ENCODE results near the gene SLC46A1.
A peak's percentile ranks its signal among the peaks of the same experiment; 100 is the strongest.

SLC46A1 gene

DNA sequence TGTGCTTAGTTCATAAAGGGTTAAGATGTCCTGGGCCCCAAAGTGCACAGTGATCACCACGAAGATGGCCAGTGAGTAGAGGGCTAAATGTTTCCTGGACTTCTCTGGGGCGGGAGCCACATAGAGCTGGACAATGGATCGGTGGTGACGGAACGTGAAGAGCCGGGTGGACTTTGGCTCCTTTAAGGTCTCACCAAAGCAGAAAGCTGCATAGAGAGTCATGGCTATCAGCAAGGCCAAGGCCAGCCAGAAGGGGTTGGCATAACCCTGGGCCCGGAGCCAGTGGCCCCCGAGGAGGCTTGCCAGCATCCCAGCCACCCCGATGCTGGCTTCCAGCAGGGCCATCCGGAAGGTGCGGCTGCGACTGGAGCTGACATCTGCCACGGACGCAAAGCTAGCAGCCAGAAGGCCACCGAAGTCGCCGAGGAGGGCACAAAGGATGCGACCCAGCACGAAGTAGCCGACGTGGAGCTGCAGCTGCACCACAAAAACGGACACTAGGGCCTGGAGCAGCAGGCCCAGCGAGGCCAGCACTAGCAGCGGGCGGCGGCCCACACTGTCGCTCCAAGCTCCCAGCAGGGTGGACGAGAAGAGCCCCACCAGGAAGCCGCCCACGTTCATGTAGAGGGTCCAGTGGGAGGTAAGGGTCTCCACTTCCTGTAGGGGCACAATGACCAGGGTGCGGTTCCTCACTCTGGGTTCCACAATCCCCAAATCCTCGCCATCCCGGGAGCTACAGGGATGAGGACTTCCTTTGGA is 1.0 kb downstream of the SLC46A1 start:
- no peak overlapping the region for H3K4me3 ChIP-seq (ENCODE audit: low read length)
- no peak for DNase-seq (ENCODE audit: low read depth, low spot score)

DNA sequence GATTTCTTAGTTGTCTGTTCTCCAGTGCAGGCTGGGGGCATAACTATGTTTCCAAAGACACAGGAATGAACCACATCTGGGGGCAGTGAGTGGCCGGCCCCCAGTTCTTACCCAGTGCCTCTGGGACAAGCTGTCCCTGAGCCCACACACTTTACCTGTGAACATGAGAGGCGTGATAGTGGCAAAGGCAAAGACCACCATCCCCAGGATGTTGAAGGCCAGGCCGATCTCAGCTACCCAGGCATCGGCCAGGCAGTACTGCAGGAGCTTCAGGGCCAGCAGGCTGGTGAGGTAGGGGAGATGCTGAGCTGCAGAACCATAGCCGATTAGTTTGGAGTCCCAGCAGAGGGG is 1.6 kb downstream of the SLC46A1 start:
- no peak overlapping the region for H3K4me3 ChIP-seq (ENCODE audit: low read length)
- DNase-seq (ENCODE audit: low read depth, low spot score): no peak

- no peak for DNase-seq (ENCODE audit: low read depth, low spot score)
- no peak overlapping the region for H3K4me3 ChIP-seq (ENCODE audit: low read length)
Measured at GRCh38 chr17:28404007-28404406, 2.0 kb downstream of the SLC46A1 start.

DNA sequence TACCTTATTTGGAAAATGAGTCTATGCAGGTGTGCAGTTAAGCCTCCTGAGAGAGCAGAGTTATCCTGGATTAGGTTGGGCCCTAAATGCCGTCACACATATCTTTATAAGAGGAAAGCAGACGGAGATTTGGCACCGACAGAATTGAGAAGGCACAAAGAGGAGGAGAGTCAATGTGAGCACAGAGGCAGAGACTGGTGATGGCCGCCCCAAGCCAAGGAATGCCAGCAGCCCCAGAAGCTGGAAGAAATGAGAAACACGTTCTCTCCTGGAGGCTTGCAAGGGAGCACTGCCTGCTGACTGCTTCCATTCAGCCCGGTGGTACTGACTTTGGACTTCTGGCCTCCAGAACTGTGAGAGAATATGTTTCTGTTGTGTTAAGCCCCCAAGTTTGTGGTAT is 3.2 kb downstream of the SLC46A1 start:
- no peak for DNase-seq (ENCODE audit: low read depth, low spot score)

GRCh38 chr17:28402224-28402630 is 3.8 kb downstream of the SLC46A1 start:
- no peak for DNase-seq (ENCODE audit: low read depth, low spot score)
- H3K4me3 ChIP-seq (ENCODE audit: low read length): no peak overlapping the region

More for the DNA sequence above, 3.2 kb downstream of the SLC46A1 start:
- no peak overlapping the region for H3K4me3 ChIP-seq (ENCODE audit: low read length)

- DNase-seq (ENCODE audit: low read depth, low spot score): no peak
Measured at GRCh38 chr17:28399808-28400207, 6.2 kb downstream of the SLC46A1 start.

GRCh38 chr17:28398280-28398981 is 7.6 kb downstream of the SLC46A1 start:
- H3K4me3 ChIP-seq (ENCODE audit: low read length): no peak overlapping the region
- DNase-seq (ENCODE audit: low read depth, low spot score): no peak

More at GRCh38 chr17:28399808-28400207, 6.2 kb downstream of the SLC46A1 start:
- H3K4me3 ChIP-seq (ENCODE audit: low read length): no peak overlapping the region

DNA sequence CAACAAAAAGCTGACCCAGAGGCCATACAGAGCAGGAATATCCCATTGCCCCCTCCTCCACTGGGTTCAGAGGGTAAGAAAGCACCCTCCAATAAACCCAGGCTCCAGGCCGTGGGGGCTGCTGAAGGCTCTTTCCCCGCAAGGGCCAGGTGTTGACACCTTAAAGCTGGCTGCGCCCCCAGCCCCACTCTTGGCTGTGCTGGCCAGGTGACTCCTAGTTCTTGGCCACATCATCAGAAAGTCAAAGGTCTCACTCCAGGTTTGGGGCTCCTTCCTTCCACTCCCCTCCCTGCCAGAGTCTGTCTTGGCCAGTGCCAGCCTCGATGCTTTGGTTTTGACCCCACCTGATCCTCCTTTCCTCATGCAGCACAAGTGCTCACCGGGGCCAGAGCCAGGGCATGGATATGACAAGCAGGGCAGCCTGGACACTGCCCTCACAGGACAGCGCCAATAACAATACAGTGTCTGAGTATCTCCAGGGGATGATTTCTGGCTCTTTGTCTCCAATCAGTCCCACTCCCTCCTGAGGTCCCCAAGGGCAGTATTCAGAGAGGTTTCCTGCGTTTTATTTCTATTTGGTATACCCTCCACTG is 8.2 kb downstream of the SLC46A1 start:
- H3K4me3 ChIP-seq (ENCODE audit: low read length): no peak overlapping the region
- no peak for DNase-seq (ENCODE audit: low read depth, low spot score)

- H3K4me3 ChIP-seq (ENCODE audit: low read length): no peak overlapping the region
- DNase-seq (ENCODE audit: low read depth, low spot score): no peak
Measured at GRCh38 chr17:28397275-28397674, 8.7 kb downstream of the SLC46A1 start.

DNA sequence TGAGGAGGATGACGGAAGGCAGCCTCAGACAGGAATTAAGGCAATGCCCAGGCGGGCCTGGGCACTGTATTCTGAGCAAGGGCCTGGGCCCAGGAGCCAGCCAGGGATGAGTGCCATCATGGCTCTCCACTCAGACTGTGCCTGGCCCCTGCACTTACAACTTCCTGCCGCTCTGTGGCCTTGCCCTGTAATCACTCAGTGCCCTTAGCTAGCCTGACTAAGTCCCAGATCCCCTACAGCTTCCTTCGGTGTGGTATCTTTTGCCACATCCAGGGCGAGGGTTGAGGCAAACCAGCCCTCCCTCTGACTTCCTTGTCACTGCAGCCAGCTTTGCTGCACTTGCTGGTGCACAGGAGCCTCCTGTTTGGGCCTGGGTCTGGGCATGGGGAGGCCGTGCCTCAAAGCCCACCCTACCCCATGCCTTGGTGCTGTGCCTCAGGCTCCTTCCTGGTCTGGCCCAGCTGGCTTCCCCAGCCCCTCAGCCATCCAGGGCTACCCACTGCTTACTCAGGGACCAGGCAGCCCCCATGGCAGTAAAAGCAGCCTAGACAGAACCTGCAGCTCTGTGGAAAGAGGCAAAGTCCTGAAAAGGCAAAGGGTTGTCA is 9.3 kb downstream of the SLC46A1 start:
- DNase-seq (ENCODE audit: low read depth, low spot score): peak; percentile 7

GRCh38 chr17:28395968-28396367 is 10.0 kb downstream of the SLC46A1 start:
- DNase-seq (ENCODE audit: low read depth, low spot score): no peak
- no peak overlapping the region for H3K4me3 ChIP-seq (ENCODE audit: low read length)

More for the DNA sequence above, 9.3 kb downstream of the SLC46A1 start:
- H3K4me3 ChIP-seq (ENCODE audit: low read length): no peak overlapping the region

GRCh38 chr17:28395426-28395825 is 10.6 kb downstream of the SLC46A1 start:
- H3K4me3 ChIP-seq (ENCODE audit: low read length): no peak overlapping the region
- DNase-seq (ENCODE audit: low read depth, low spot score): no peak

DNA sequence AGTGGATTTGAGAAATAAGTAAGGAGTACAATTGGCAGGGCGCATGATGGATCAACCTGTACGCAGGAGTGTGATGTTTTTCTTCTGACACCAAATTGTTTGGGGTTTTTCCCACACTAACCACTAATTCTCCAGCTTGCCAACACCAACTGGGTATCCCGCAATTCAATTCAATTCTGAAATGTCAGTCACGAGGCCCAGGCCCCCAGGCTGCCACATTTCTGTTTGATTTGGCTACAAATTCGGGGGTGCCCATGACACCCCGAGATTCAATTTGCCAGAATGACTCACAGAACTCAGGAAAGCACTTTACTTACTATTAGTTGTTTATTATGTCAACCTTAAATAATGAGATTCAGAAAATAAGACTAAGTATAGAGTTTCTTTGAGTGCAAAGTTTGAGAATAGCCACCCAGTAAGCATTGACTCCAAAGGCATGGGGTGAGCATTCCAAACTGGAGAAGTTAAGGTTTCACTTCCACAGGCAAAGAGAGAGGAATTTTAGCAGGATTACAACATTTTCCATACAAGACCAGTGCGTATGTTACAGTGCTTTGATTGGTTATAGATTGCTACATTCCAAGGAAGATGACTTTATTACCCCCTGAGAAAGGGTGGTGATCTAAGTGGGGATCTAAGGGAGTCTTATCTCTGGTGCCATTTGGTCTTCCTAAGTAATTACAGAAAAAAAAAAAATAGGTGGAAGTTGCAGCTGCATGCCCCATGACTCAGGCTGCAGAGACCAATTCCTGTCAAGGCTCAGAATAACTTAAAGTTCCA is 11.5 kb downstream of the SLC46A1 start:
- no peak for DNase-seq (ENCODE audit: low read depth, low spot score)
- no peak overlapping the region for H3K4me3 ChIP-seq (ENCODE audit: low read length)

DNA sequence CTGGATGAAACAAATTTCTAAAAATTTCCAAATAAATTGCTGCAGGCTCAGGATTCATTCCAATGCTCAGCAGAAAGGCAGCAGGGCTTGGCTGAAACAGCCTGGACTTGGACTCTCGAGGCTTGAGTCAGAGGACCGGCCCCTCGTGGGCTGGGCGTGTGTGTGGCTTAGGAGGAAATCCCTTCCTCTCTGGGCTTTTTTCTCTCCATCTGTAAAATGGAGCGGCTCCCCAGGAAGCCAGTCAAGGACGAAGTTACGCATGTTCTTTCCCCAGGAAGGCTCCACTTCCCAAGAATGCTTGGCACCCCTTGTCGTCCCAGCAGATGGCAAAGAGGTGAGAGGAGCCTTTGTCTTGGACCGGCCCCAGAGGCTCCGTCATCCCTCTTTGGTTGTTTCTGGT is 13.5 kb downstream of the SLC46A1 start:
- DNase-seq (ENCODE audit: low read depth, low spot score): no peak
- no peak overlapping the region for H3K4me3 ChIP-seq (ENCODE audit: low read length)

GRCh38 chr17:28391401-28391800 is 14.6 kb downstream of the SLC46A1 start:
- DNase-seq (ENCODE audit: low read depth, low spot score): no peak
- no peak overlapping the region for H3K4me3 ChIP-seq (ENCODE audit: low read length)

- DNase-seq (ENCODE audit: low read depth, low spot score): no peak
- no peak overlapping the region for H3K4me3 ChIP-seq (ENCODE audit: low read length)
Measured at GRCh38 chr17:28390984-28391383, 15.0 kb downstream of the SLC46A1 start.

DNA sequence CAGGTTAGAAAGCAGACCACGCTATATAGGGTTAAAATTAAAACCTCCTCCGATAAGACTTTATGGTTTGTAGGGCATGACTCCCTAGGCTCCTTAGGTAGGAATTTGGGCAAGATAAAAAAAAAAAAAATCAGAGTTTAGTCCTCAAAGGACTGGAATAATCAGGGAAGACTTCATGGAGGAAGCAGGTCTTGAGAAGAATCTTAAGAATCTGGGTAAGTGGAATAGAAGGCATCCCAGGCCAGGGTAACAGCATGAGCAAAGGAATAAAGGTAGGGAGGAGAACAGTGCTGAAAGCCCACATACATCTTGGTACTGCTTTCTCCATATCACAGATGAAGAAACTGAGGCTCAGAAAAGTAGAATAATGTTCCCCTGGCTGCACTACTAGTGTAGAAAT is 15.4 kb downstream of the SLC46A1 start:
- DNase-seq (ENCODE audit: low read depth, low spot score): no peak
- H3K4me3 ChIP-seq (ENCODE audit: low read length): no peak overlapping the region

DNA sequence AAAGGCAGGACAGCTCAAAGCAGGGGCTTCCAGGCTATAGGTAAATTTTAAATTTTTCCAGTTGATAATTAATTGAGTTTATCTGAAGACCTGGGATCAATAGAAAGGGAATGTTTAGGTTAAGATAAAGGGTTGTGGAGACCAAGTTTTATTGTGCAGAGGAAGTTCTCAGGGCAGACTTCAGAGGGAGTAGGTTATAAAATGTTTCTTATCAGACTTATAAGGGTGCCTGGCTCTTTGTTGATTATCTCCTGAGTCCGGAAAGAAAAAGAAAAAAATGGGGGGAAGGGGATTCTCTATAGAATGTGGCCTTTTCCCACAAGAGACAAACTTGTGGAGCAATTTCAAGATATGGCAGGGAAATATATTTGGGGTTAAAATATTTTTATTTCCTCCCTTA is 15.9 kb downstream of the SLC46A1 start:
- DNase-seq (ENCODE audit: low read depth, low spot score): no peak

DNA sequence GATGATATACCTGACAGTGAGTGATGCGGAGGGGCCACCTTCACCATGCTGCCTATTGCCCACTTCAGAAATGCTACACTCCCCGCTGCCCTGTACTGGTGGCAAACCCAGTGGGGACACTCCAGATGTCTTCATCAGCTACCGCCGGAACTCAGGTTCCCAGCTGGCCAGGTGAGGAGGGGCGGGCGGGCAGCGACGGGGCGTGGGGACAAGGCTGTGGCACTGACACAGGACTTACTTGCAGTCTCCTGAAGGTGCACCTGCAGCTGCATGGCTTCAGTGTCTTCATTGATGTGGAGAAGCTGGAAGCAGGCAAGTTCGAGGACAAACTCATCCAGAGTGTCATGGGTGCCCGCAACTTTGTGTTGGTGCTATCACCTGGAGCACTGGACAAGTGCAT is 17.9 kb downstream of the SLC46A1 start:
- H3K4me3 ChIP-seq (ENCODE audit: low read length): no peak overlapping the region
- no peak for DNase-seq (ENCODE audit: low read depth, low spot score)

More for the DNA sequence above, 15.9 kb downstream of the SLC46A1 start:
- H3K4me3 ChIP-seq (ENCODE audit: low read length): no peak overlapping the region

Data from Jurkat, Clone E6-1 (cell line).